ENCODE measurements around the gene CAGE1.

CAGE1 gene

DNA sequence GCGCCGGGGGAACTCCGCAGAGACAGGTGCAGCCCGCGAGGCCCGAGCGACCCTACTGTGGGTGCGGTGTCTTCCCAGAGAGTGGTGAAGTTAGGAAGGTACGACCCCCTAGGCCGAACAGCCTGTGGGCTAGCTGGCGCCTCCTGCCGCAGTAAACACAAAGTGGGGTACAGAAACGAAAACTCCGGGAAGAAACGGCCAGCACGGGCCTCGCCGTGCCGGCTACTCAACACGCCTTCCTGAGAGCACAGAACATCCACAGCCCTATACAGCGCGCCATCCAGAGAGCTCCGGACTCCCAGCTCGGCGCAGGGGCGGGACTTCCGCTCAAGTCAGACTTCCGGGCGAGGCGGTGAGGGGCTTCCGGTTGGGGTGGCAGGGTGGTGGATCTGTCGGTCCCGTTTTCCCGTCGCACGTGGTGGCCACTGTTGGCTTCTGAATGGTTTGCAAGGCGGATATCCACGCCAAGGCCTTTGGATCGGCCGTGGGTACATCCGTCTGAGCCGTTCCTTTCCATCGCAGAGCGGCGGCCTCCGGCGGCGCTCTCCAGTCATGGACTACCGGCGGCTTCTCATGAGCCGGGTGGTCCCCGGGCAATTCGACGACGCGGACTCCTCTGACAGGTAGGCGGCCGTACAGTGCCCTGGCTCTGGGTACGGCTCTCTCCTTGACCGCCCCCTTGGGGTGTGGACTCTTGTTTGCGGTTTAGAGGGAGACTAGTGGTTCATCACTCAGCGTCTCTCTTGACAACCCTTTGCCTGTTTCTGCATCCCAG, at the start of gene CAGE1, which contains the start of gene RIOK1:
Gene CAGE1, minus strand, starts transcription at position 292 of the 775 bp plus-strand sequence. CDS start 2,569 bp downstream, outside the sequence.
Gene RIOK1, plus strand, starts transcription at position 358 of the 775 bp plus-strand sequence. Its CDS starts 195 bp downstream, at position 553.
- Mint-ChIP-seq H3K4me3 (peak within 1 kb of the TSS; percentile 97), H3K36me3 (peaks cover 13% of the 10 kb centered on the region), H3K9me3 (ENCODE audit: low read depth) (no peaks in the 10 kb centered on the region), H3K27me3 (no peaks in the 10 kb centered on the region), H3K4me1 (ENCODE audit: low read depth) (peaks cover 47% of the 10 kb centered on the region), H3K27ac (peak within 1 kb of the TSS; percentile 99)

DNA sequence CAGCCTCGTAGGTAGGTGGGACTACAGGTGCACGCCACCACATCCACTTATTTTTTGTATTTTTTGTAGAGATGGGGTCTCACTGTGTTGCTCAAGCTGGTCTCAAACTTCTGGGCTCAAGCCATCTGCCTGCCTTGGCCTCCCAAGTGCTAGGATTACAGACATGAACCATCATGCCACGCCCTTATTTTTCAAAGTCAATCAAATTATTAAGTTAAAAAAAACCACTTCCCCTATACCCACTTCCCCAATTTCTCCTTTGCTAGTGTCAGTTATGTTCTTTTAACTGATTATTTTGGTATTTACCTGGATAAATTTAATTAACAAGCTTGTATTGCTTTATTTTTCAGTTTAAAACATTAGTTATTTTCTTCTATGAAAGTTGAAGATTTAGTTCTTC, 49.7 kb upstream of the CAGE1 start:
- H3K36me3 Mint-ChIP-seq = peaks cover 4% of the 10 kb centered on the region
- H3K9me3 Mint-ChIP-seq (ENCODE audit: low read depth) = peaks cover 4% of the 10 kb centered on the region
- no peak overlapping the region for H3K27ac Mint-ChIP-seq
- no peak overlapping the region for H3K4me3 Mint-ChIP-seq
- H3K27me3 Mint-ChIP-seq = peaks cover 4% of the 10 kb centered on the region
- H3K4me1 Mint-ChIP-seq (ENCODE audit: low read depth) = no peaks in the 10 kb centered on the region

DNA sequence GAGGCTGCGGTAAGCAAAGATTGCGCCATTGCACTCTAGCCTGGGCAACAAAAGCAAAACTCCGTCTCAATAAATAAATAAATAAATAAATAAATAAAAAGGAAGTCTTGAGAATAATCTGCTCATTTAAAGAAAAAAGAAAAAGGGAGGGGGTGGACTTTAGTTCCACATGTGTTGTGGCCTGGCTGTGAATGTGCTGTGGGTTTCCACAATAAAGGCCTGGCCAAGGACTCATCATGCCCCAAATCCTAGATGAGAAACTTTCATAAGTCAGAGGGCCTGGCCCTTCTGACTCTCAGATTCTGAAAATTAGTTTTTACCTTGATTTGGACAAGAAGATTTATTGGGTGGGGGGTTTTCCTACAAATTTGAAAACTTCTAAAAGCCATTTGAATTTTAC, 48.5 kb upstream of the CAGE1 start:
- H3K4me3 Mint-ChIP-seq = no peak overlapping the region
- peaks cover 4% of the 10 kb centered on the region for H3K27me3 Mint-ChIP-seq
- H3K36me3 Mint-ChIP-seq = peaks cover 4% of the 10 kb centered on the region
- H3K27ac Mint-ChIP-seq = no peak overlapping the region
- no peaks in the 10 kb centered on the region for H3K4me1 Mint-ChIP-seq (ENCODE audit: low read depth)
- H3K9me3 Mint-ChIP-seq (ENCODE audit: low read depth) = peaks cover 4% of the 10 kb centered on the region

- no peak overlapping the region for H3K4me3 Mint-ChIP-seq
- H3K27ac Mint-ChIP-seq = no peak overlapping the region
- H3K4me1 Mint-ChIP-seq (ENCODE audit: low read depth) = no peaks in the 10 kb centered on the region
- H3K27me3 Mint-ChIP-seq = no peaks in the 10 kb centered on the region
- H3K36me3 Mint-ChIP-seq = peaks cover 4% of the 10 kb centered on the region
- peaks cover 4% of the 10 kb centered on the region for H3K9me3 Mint-ChIP-seq (ENCODE audit: low read depth)
Measured at GRCh38 chr6:7434672-7435071, 45.1 kb upstream of the CAGE1 start.

DNA sequence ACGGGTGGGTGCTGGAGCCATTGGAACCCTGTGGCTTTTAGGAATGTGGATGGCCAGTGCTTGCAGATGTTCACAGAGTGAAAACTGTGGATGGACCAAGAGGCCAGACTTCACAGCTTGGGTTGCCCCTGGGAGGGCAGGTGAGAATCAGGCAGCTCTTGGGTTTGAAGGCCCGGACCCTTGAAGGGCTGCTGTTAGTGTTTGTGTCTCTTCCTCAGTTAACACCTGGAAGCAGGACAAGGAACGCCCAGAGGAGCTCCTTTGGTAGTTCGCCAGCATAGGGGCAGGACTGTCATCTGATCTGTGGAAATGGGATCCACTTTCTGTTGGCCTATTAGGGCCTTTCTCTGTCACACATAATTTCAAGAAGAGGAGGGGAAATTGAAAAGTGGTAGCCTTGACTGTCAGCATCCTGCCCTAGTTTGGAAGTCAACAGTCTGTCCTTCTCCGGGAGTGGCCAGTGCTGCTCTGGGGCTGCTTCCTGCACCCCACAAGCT, 43.6 kb upstream of the CAGE1 start:
- Mint-ChIP-seq H3K27me3 (no peaks in the 10 kb centered on the region), H3K36me3 (peaks cover 4% of the 10 kb centered on the region), H3K4me1 (ENCODE audit: low read depth) (no peaks in the 10 kb centered on the region), H3K27ac (no peak overlapping the region), H3K9me3 (ENCODE audit: low read depth) (peaks cover 4% of the 10 kb centered on the region), H3K4me3 (no peak overlapping the region)

DNA sequence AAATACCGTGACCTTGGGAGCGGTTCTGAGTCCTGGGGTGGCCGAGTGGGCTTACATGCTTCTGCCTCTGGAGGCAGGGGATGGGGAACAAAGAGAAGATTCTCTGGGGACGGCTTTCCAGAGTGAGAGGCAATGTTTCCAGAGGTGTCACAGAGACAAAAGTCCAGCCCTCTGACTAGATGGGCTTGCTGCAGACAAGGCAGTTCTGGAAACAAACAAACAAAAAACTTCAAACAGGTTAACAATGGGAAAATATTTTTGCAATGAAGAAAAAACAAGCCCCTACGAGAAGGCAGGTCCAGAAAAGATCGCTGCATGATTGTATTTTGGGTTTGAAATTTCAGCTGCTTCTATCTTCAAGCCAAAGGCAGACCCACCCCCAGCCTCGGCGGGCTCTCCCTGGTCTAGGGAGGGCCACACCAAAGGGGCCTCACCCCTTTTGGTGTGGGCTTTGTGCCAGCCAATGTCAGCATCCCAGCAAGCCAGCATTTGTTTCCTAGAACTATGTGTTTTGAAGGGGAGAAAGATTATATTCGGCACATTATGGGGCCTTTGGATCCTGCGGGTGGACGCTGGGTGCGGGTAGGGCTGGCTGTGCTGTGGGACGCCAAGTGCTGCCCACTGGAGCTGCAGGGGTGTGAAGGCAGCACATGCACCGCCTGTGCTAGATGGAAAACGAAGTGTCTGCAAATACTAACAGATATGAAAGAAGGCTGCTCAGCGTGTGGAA, 43.0 kb upstream of the CAGE1 start:
- Mint-ChIP-seq H3K36me3 (peaks cover 4% of the 10 kb centered on the region), H3K4me3 (no peak overlapping the region), H3K4me1 (ENCODE audit: low read depth) (no peaks in the 10 kb centered on the region), H3K9me3 (ENCODE audit: low read depth) (peaks cover 4% of the 10 kb centered on the region), H3K27ac (no peak overlapping the region), H3K27me3 (no peaks in the 10 kb centered on the region)

DNA sequence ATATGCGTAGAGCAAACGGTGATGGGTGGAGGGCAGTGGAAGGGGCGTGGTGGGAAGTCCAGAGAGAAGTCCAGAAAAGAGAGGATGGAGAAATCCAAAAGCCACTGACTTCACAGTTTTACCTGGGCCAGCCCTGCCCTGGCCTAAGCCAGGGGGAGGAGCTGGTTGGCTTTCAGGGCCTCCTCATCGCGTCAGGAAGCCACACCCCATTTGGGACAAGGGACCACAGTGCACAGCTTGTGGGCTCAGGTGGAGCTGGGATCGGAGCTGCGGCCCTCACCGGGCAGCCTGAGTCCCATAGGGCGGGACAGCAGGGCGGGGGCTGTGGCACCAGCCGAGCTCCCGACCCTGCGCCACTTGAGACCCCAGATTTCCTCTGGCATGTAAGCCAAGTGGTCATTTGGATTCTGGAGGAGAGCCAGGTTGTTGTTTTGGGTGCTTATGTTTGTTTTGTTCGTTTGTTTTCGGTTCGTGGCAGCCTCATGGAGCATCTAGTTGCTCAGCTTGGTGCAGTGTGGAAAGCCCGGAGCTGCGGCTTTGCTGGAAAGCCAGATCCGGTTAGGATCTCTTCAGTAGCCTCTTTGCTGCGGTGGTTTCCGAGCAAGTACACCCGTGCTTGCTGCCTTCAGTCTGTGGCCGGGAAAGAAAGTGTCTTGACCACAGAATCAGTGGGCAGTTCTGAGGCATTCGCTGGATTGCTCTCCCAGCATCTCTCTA, 42.3 kb upstream of the CAGE1 start:
- H3K4me1 Mint-ChIP-seq (ENCODE audit: low read depth) = no peaks in the 10 kb centered on the region
- peaks cover 4% of the 10 kb centered on the region for H3K36me3 Mint-ChIP-seq
- H3K27me3 Mint-ChIP-seq = no peaks in the 10 kb centered on the region
- peaks cover 4% of the 10 kb centered on the region for H3K9me3 Mint-ChIP-seq (ENCODE audit: low read depth)
- no peak overlapping the region for H3K27ac Mint-ChIP-seq
- no peak overlapping the region for H3K4me3 Mint-ChIP-seq

GRCh38 chr6:7431313-7431673, 41.8 kb upstream of the CAGE1 start:
- Mint-ChIP-seq H3K4me1 (ENCODE audit: low read depth) (no peaks in the 10 kb centered on the region), H3K9me3 (ENCODE audit: low read depth) (peaks cover 4% of the 10 kb centered on the region), H3K4me3 (no peak overlapping the region), H3K36me3 (peaks cover 4% of the 10 kb centered on the region), H3K27ac (no peak overlapping the region), H3K27me3 (no peaks in the 10 kb centered on the region)

DNA sequence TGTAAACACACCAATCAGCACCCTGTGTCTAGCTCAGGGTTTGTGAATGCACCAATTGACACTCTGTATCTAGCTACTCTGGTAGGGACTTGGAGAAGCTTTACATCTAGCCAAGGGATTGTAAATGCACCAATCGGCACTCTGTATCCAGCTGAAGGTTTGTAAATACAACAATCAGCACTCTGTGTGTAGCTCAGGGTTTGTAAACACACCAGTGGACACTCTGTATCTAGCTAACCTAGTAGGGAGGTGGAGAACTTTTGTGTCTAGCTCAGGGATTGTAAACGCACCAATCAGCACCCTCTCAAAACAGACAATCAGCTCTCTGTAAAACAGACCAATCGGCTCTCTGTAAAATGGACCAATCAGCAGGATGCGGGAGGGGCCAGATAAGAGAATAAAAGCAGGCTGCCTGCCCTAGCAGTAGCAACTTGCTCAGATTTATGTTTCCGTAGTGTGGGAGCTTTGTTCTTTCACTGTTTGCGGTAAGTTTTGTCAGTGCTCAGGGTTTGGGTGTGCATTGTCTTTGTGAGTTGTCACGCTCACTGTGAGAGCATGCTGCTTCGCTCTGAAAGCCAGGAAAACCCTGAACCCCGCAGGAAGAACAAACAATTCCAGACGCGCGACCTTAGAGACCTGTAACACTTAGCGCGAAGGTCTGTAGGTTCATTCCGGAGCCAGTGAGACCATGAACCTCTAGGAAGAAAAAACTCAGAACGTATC, 37.1 kb upstream of the CAGE1 start:
- Mint-ChIP-seq H3K36me3 (peaks cover 3% of the 10 kb centered on the region), H3K27me3 (no peaks in the 10 kb centered on the region), H3K4me1 (ENCODE audit: low read depth) (no peaks in the 10 kb centered on the region), H3K27ac (no peak overlapping the region), H3K4me3 (no peak overlapping the region), H3K9me3 (ENCODE audit: low read depth) (no peaks in the 10 kb centered on the region)

GRCh38 chr6:7425808-7426190, 36.3 kb upstream of the CAGE1 start:
- Mint-ChIP-seq H3K4me3 (no peak overlapping the region), H3K27me3 (no peaks in the 10 kb centered on the region), H3K27ac (no peak overlapping the region), H3K9me3 (ENCODE audit: low read depth) (no peaks in the 10 kb centered on the region), H3K4me1 (ENCODE audit: low read depth) (no peaks in the 10 kb centered on the region), H3K36me3 (peaks cover 3% of the 10 kb centered on the region)

GRCh38 chr6:7424967-7425807, 35.6 kb upstream of the CAGE1 start:
- Mint-ChIP-seq H3K9me3 (ENCODE audit: low read depth) (no peaks in the 10 kb centered on the region), H3K36me3 (peaks cover 3% of the 10 kb centered on the region), H3K4me3 (no peak overlapping the region), H3K27ac (no peak overlapping the region), H3K4me1 (ENCODE audit: low read depth) (no peaks in the 10 kb centered on the region), H3K27me3 (no peaks in the 10 kb centered on the region)

- Mint-ChIP-seq H3K4me1 (ENCODE audit: low read depth) (no peaks in the 10 kb centered on the region), H3K9me3 (ENCODE audit: low read depth) (no peaks in the 10 kb centered on the region), H3K27me3 (no peaks in the 10 kb centered on the region), H3K27ac (no peak overlapping the region), H3K4me3 (no peak overlapping the region), H3K36me3 (peaks cover 6% of the 10 kb centered on the region)
Measured at GRCh38 chr6:7424058-7424457, 34.5 kb upstream of the CAGE1 start.

DNA sequence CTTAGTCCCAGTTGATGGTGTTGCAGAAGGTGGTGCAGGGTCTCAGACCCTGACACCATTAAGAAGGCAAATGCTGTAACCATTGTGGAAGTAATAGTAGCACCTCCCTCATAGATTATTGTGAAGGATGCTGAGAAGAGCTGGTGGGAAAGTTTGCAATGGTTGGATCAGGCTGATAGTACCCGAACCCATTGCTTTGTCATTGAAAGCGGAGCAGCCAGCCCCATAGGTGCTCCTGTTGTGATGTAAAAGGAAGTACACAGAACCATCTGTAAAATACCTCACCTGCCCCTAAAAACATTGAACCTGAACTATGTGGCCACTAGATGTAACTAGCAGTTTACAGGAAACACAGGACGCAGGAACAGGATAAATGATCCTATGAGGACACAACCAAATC, 31.5 kb upstream of the CAGE1 start:
- Mint-ChIP-seq H3K4me1 (ENCODE audit: low read depth) (peaks cover 2% of the 10 kb centered on the region), H3K9me3 (ENCODE audit: low read depth) (no peaks in the 10 kb centered on the region), H3K27ac (no peak overlapping the region)

GRCh38 chr6:7419065-7419464, 29.5 kb upstream of the CAGE1 start:
- H3K4me3 Mint-ChIP-seq = no peak overlapping the region
- no peak overlapping the region for H3K27ac Mint-ChIP-seq
- peaks cover 24% of the 10 kb centered on the region for H3K36me3 Mint-ChIP-seq
- no peaks in the 10 kb centered on the region for H3K9me3 Mint-ChIP-seq (ENCODE audit: low read depth)
- H3K4me1 Mint-ChIP-seq (ENCODE audit: low read depth) = peaks cover 2% of the 10 kb centered on the region
- H3K27me3 Mint-ChIP-seq = no peaks in the 10 kb centered on the region

More for the DNA sequence above, 31.5 kb upstream of the CAGE1 start:
- Mint-ChIP-seq H3K4me3 (no peak overlapping the region), H3K27me3 (no peaks in the 10 kb centered on the region), H3K36me3 (peaks cover 19% of the 10 kb centered on the region)
